HepG2 (cell line): Measurements from ENCODE around the gene GOLPH3. TPM values are rescaled to one million over a fixed set of nuclear protein-coding genes. Genes with fewer than 3 reads are reported as not detected.

Experiments used
- ATAC-seq: fragments of 200-7000 bp; cut with Tn5 transposase; 3 replicates; pipeline ENCODE4 v1.9.1; 2020; ENCODE audit warnings: mild to moderate bottlenecking, moderate library complexity
- BruUV-seq: library from RNA; stranded (reverse); fragments of 400-500 nt; replicated peaks from 2 replicates; lab custom pipeline; 2021; lab: Mats Ljungman, UMichigan
- CTCF ChIA-PET: fragments of 300-600 bp; formaldehyde crosslinking; extraction: SDS; loops from one replicate; lab custom pipeline; 2021; ENCODE audit warnings: low total read pairs, inconsistent platforms, low intra/inter-chr PET ratio; lab: Yijun Ruan, JAX
- POLR2A ChIA-PET: fragments of 350-600 bp; sonication (Branson Sonifier 250); formaldehyde crosslinking; loops from one replicate; lab custom pipeline; 2020; ENCODE audit warnings: antibody characterized with exemption, inconsistent platforms; lab: Yijun Ruan, JAX
- DNase-seq: peaks from one replicate; pipeline ENCODE4 v3.0.0-alpha.2; 2015; ENCODE audit warnings: low spot score
- FAIRE-seq: peaks from 3 replicates; lab custom pipeline; 2011; peaks lifted over from hg19 to GRCh38; lab: Jason Lieb, UNC
- H2AFZ ChIP-seq: one replicate; pipeline ENCODE4 v1.6.1; 2011; ENCODE audit warnings: low read length, inconsistent platforms
- H3K27ac ChIP-seq: fragments of 300-600 bp; 3 replicates; pipeline ENCODE4 v1.8.0; 2011; ENCODE audit warnings: mixed run types, mild to moderate bottlenecking, mixed read lengths, low read length, inconsistent platforms; ENCODE audit not compliant: insufficient read depth; ENCODE audit errors: extremely low read length
- H3K27me3 ChIP-seq, 2 experiments: fragments of 200-600 bp in 1 of 2; 2 replicates in 1 of 2; 3 replicates in 1 of 2; pipeline versions ENCODE4 v1.6.0 to v1.8.0; 2011; ENCODE audit warnings: low read length in 2 of 2, mild to moderate bottlenecking in 2 of 2, moderate library complexity in 2 of 2, inconsistent platforms in 1 of 2; ENCODE audit not compliant: insufficient read depth in 2 of 2, control insufficient read depth in 1 of 2
- H3K36me3 ChIP-seq, 2 experiments: fragments of 200-600 bp in 1 of 2; replicated peaks in 1 of 2; 2 replicates in 1 of 2; 3 replicates in 1 of 2; pipeline versions ENCODE4 v1.5.1 to v1.8.0; 2011; ENCODE audit warnings: low read length in 2 of 2, inconsistent platforms in 1 of 2; ENCODE audit not compliant: insufficient read depth in 2 of 2, control insufficient read depth in 1 of 2
- H3K4me1 ChIP-seq: 2 replicates; pipeline ENCODE4 v1.5.1; 2012; ENCODE audit warnings: low read length, inconsistent platforms; ENCODE audit not compliant: insufficient read depth
- H3K4me2 ChIP-seq: 2 replicates; pipeline ENCODE4 v1.6.0; 2011; ENCODE audit warnings: low read depth, low read length, inconsistent platforms
- H3K4me3 ChIP-seq, 3 experiments: fragments of 200-600 bp in 1 of 3; sonication (generic), shearing (Covaris generic) in 1 of 3; replicated peaks in 1 of 3; 2 replicates each; pipeline ENCODE4 v1.5.1; 2011 to 2016; ENCODE audit warnings: low read length in 3 of 3, inconsistent platforms in 2 of 3, low read depth in 2 of 3, mild to moderate bottlenecking in 2 of 3, control low read depth in 1 of 3, mixed read lengths in 1 of 3; ENCODE audit not compliant: insufficient read depth in 1 of 3
- H3K79me2 ChIP-seq: one replicate; pipeline ENCODE4 v1.6.1; 2011; ENCODE audit warnings: low read length, inconsistent platforms; ENCODE audit not compliant: insufficient read depth
- H3K9ac ChIP-seq: 2 replicates; pipeline ENCODE4 v1.6.0; 2011; ENCODE audit warnings: mild to moderate bottlenecking, low read depth, low read length, inconsistent platforms; ENCODE audit not compliant: insufficient read depth
- H3K9me3 ChIP-seq: 2 replicates; pipeline ENCODE4 v1.5.1; 2012; ENCODE audit warnings: mild to moderate bottlenecking, low read length
- H4K20me1 ChIP-seq: 2 replicates; pipeline ENCODE4 v1.6.0; 2011; ENCODE audit warnings: inconsistent platforms, mild to moderate bottlenecking, low read length, moderate library complexity; ENCODE audit not compliant: insufficient read depth
- NFKB2 ChIP-seq: sonication (generic); formaldehyde crosslinking; IDR thresholded peaks from 2 replicates; pipeline ENCODE4 v1.4.0; 2020; ENCODE audit warnings: missing genetic modification reagents, borderline replicate concordance
- RBM22 ChIP-seq: fragments of 200-400 bp; formaldehyde crosslinking; optimal IDR thresholded peaks from 2 replicates; pipeline ENCODE3; 2017; ENCODE audit warnings: mild to moderate bottlenecking, low read length, moderate library complexity
- SRY ChIP-seq: sonication (generic); formaldehyde crosslinking; IDR thresholded peaks from 2 replicates; pipeline ENCODE4 v1.8.0; 2022; ENCODE audit warnings: mild to moderate bottlenecking, missing genetic modification reagents
- THAP8 ChIP-seq: sonication (generic); formaldehyde crosslinking; IDR thresholded peaks from 2 replicates; pipeline ENCODE4 v1.5.1; 2020; ENCODE audit warnings: missing genetic modification reagents, mild to moderate bottlenecking, borderline replicate concordance
- WGBS: methylation state at CpG from one replicate; pipeline ENCODE4 v1.1.6; 2017; ENCODE audit warnings: low lambda C conversion rate; 5-methylcytosine and 5-hydroxymethylcytosine counted together
- in situ Hi-C: cut with HindIII; loops from 2 replicates; pipeline ENCODE4 v1.10.0; 2017; ENCODE audit warnings: low pct_unique_long_range_greater_than_20kb; ENCODE audit not compliant: extremely low pct_ligation_motif_present
- intact Hi-C: fragments of 100-400 bp; cut with micrococcal nuclease; formaldehyde crosslinking; loops from one replicate; pipeline ENCODE4 v1.10.0; 2022; ENCODE audit not compliant: unreplicated experiment
- polyA plus RNA-seq, 8 experiments: library from polyadenylated mRNA; depleted of rRNA in 3 of 8; stranded (reverse) in 7 of 8; unstranded in 1 of 8; fragments of >200 nt; fragmentation: Illumina TruSeq in 4 of 8; extraction: Trizol in 4 of 8; gene quantifications; 2 replicates each; pipeline versions ENCODE4 v1.2.1 to v1.2.3, GENCODE V29; 2011 to 2016; ENCODE audit warnings: low read depth in 4 of 8, missing spikeins in 1 of 8, mixed read lengths in 1 of 8; ENCODE audit not compliant: insufficient read depth in 1 of 8
- total RNA-seq, 5 experiments: library from RNA; depleted of rRNA; stranded (reverse); fragments of >200 nt; fragmentation: Illumina TruSeq; extraction: Trizol; gene quantifications; 2 replicates each; pipeline ENCODE4 v1.2.3, GENCODE V29; 2016; ENCODE audit warnings: low read depth in 1 of 5
- TF ChIP-seq, protein P1 (sequence below): sonication (generic); formaldehyde crosslinking; conservative IDR thresholded peaks from 2 replicates; pipeline ENCODE4 v1.4.0; 2020; ENCODE audit warnings: missing genetic modification reagents
- TF ChIP-seq, protein P2 (sequence below): sonication (generic); formaldehyde crosslinking; IDR thresholded peaks from 2 replicates; pipeline ENCODE4 v1.8.0; 2022; ENCODE audit warnings: mild to moderate bottlenecking, missing genetic modification reagents
- TF ChIP-seq, protein P3 (sequence below), 2 experiments: fragments of 450-650 bp in 1 of 2; sonication (generic) in 1 of 2; formaldehyde crosslinking; IDR thresholded peaks; 2 replicates each; pipeline versions ENCODE4 v1.5.0 to v1.8.0; 2020 to 2022; ENCODE audit warnings: mild to moderate bottlenecking in 1 of 2, missing genetic modification reagents in 1 of 2

The GOLPH3 gene
- total and polyA plus RNA-seq, 2 of the 13 experiments (the other 11 are each of a cell fraction or from before 2014, with no cell fraction given) = 59.5 to 84.5 TPM

GRCh38 chr5:32123889-32124676, 50.0 kb downstream of the GOLPH3 start:
- POLR2A ChIA-PET = no interaction called here
- H3K79me2 ChIP-seq = peaks cover 19% of the 10 kb centered on the region
- in situ Hi-C loops = no loop called here

More at GRCh38 chr5:32123889-32124676, 50.0 kb downstream of the GOLPH3 start:
- WGBS = 88% methylated on average over 6 of the region's 6 CpGs
- Histone ChIP-seq H3K27ac (no peak overlapping the region), H3K27me3 (no peaks in the 10 kb centered on the region), H3K4me2 (no peak overlapping the region), H3K4me1 (peaks cover 21% of the 10 kb centered on the region), H3K4me3 (no peak overlapping the region), H3K9ac (no peak overlapping the region), H3K9me3 (no peaks in the 10 kb centered on the region), H4K20me1 (peaks cover 8% of the 10 kb centered on the region; the same call in 1 of the 2 replicates), H2AFZ (no peak overlapping the region), H3K36me3 (peaks cover 17 to 67% of the 10 kb centered on the region in 2 experiments)
- TF ChIP-seq, protein P1, sequence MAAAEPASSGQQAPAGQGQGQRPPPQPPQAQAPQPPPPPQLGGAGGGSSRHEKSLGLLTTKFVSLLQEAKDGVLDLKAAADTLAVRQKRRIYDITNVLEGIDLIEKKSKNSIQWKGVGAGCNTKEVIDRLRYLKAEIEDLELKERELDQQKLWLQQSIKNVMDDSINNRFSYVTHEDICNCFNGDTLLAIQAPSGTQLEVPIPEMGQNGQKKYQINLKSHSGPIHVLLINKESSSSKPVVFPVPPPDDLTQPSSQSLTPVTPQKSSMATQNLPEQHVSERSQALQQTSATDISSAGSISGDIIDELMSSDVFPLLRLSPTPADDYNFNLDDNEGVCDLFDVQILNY (CRISPR knock-in tag) = no peak
- TF ChIP-seq THAP8 (no peak), RBM22 (peak; percentile 55), NFKB2 (no peak), SRY (CRISPR knock-in tag) (no peak)
- TF ChIP-seq, protein P2, sequence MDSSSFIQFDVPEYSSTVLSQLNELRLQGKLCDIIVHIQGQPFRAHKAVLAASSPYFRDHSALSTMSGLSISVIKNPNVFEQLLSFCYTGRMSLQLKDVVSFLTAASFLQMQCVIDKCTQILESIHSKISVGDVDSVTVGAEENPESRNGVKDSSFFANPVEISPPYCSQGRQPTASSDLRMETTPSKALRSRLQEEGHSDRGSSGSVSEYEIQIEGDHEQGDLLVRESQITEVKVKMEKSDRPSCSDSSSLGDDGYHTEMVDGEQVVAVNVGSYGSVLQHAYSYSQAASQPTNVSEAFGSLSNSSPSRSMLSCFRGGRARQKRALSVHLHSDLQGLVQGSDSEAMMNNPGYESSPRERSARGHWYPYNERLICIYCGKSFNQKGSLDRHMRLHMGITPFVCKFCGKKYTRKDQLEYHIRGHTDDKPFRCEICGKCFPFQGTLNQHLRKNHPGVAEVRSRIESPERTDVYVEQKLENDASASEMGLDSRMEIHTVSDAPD = no peak
- TF ChIP-seq, protein P3, sequence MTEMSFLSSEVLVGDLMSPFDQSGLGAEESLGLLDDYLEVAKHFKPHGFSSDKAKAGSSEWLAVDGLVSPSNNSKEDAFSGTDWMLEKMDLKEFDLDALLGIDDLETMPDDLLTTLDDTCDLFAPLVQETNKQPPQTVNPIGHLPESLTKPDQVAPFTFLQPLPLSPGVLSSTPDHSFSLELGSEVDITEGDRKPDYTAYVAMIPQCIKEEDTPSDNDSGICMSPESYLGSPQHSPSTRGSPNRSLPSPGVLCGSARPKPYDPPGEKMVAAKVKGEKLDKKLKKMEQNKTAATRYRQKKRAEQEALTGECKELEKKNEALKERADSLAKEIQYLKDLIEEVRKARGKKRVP (CRISPR knock-in tag; IDR thresholded peaks at IDR 0.05) = no peak
- CTCF ChIA-PET = no interaction called here
- ATAC-seq (no peak), DNase-seq (no peak), FAIRE-seq (no peak)
- intact Hi-C loops = no loop called here
- no TSS peak for BruUV-seq
